GM21717 (cell line): Measurements from ENCODE around the gene PAFAH2.

Experiments
- ATAC-seq: cut with Tn5 transposase; IDR thresholded peaks from one replicate; pipeline ENCODE4 v1.9.1; 2021; ENCODE audit warnings: mild to moderate bottlenecking, moderate library complexity; ENCODE audit not compliant: unreplicated experiment

Gene PAFAH2

GRCh38 chr1:26031611-26032220 is 33.9 kb upstream of the PAFAH2 start:
- no peak for ATAC-seq

DNA sequence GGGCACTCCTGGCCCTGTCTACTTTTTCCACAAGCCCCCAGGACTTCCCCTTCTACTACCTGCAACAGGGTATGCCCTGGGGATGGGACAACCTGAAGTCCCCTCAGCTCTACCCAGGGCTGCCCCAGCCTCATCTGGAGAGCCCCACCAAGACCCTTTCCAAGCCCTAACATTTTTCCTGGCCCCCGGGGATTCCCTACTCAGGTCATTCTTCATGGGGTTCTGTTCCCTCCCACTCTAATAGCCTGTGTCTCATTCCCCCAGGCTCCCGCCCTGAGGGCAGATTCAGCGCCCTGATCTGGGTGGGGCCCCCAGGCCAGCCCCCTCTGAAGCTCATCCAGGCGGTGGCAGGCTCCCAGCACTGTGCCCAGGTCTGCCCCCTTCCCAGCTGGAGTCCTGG is 33.3 kb upstream of the PAFAH2 start:
- ATAC-seq: no peak

GRCh38 chr1:26029864-26030481 is 32.1 kb upstream of the PAFAH2 start:
- no peak for ATAC-seq

GRCh38 chr1:26029054-26029863 is 31.4 kb upstream of the PAFAH2 start:
- no peak for ATAC-seq

GRCh38 chr1:26028490-26028980 is 30.7 kb upstream of the PAFAH2 start:
- no peak for ATAC-seq

DNA sequence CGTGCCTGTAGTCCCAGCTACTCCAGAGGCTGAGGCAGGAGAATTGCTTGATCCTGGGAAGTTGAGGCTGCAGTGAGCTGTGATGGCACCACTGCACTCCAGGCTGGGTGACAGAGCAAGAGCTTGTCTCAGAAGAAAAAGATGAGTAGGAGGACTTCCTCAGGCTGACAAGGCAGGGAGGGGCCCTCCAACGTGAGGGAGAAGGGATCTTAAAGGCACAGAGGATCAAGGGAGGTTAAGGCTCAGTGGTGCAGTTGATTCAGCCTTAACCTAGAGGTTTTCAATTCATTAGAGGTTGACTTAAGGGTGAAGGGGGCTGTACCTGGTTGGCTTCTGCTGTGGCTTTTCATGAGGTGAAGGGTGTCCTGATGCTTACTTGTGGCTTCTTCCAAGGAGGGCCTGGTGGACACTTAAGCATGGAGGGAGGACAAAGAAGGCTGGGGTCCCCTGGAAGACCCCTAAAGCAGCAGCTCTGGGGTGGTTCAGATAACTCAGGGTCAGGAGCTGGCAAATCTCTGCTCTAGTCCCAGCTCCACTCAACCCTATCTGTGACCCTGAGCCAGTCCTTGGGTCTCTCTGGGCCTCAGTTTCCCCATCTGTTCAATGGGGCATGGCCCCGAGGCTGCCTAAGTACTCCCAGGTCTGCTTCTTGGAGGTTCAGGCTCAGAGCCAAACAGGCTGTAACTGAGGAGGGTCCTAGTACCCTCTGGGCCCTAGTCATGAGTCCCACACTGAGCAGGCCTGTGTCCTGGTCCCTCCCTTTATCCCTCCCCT is 30.0 kb upstream of the PAFAH2 start:
- ATAC-seq: no peak

DNA sequence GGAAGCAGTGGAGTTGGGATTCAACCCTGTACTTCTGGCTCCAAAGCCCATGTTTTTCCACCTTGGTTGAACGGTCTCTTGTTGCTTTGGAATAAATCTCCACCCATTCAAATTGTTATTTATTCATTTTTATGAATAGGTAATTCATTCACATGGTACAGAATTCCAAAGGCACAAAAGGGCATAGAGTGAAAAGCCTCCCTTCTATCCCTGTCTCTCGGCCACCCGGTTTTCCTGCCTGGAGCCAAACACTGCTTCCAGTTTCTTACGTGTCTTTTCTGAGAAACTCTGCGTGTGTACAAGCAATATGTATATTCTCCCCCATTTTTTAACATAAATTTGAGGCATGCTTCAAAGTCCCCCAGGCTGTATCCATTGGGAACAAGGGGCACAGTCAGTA is 27.7 kb upstream of the PAFAH2 start:
- no peak for ATAC-seq

GRCh38 chr1:26025060-26025459 is 27.2 kb upstream of the PAFAH2 start:
- ATAC-seq: no peak

DNA sequence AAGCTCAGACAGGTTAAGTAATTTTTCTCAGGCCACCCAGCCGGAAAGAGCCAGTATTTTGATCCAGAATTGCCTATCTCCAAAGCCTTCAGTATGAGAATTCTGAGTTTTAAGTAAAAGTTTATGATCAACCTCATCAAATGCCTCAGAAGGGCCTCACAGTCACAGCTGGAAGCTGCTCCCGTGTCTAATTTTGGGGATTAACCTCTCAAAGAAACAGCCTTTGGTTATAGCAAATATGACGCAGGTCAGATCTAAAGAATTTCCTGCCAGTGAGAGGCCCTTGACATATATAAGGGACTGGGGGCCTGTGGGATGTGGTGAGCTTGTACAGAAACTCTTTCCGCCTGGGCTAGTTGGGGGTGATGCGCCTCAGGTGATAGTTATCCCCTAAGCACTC is 26.0 kb upstream of the PAFAH2 start:
- no peak for ATAC-seq

DNA sequence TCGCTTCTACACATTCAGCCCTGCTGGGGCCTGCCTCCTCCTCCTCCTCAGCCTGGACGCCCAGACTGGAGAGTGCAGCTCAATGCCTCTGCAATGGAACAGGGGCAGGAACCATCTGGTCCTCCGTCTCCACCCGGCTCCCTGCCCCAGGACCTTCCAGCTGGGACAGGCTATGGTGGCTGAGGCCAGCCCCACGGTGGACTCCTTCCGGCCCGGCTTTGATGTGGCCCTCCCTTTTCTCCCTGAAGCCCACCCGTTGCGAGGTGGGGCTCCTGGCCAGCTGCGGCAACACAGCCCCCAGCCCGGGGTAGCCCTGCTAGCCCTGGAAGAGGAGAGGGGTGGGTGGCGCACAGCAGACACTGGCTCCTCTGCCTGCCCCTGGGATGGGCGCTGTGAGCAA is 25.1 kb upstream of the PAFAH2 start:
- no peak for ATAC-seq

DNA sequence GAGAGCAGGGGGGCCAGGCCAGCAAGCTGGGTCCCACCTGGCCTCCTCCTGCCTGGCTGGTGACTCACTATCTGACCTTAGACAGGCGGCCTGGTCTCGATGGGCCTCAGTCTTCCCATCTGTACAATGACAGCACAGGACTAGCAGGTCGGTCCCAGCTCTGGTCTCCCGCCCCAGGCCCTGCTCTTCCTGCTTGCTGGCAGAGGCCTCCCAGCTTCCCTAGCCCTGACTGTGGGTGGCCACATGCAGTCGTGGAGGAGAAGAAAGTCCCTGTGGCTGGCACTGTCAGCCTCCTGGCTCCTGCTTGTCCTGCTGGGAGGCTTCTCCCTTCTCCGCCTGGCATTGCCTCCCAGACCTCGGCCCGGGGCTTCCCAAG is 24.5 kb upstream of the PAFAH2 start:
- no peak for ATAC-seq

GRCh38 chr1:26021647-26022403 is 24.0 kb upstream of the PAFAH2 start, which contains the start of gene EXTL1:
TSS of gene EXTL1 (plus strand) at chr1:26021775. CDS start at chr1:26022647, 872 bp downstream.
- no peak for ATAC-seq

DNA sequence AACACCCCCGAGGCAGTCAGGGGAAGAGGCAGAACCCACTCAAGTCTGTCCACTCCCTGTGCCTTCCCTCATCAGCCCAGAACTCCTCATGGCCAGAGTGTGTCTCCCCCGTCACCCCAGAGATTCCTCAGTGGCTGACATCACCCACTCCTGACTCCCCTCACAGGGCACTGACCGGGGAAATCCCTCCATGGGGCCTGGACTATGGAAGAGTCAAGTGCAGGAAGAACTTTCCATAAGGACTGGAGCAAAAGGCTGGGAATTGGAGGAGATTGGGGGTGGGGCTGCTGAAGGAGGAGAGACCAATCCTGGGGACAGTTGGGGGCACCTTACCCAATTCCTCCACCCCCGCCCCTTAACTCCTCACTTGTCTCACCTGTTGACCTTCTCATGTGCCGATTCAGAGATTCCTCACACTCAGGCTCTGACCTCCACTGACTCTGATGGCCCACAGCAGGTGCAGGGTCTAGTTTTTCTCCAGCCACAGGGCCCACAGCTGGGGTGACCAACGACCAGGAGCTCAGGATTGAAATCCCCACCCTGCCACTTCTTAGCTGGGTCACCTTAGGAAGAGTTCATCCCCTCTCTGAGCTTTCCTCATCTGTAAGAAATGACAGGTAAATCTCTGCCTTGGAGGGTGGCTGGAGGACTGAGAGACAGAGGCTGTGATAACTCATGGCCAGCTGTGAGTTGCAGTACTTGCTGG is 23.2 kb upstream of the PAFAH2 start:
- ATAC-seq: no peak

DNA sequence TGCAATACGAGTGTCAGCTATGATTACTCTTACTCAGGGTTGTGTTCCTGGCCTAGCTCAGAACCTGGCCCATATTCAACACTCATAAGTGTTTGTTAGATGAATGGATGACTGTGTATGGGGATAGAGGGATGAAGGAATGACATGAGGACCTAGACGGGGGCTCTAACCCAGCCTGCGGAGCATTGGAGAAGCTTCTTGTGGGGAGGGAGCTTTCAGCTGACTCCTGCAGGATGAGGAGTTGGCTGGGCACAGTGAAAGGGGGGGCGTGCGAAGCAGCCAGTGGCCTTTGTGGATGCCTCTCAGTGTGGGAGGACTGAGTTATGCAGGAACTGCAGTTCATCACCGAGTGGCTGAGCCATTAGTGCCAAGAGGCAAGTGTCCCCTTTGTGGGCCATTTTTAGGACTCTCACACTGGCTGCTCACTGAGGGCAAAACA is 22.5 kb upstream of the PAFAH2 start:
- no peak for ATAC-seq

GRCh38 chr1:26019641-26020315 is 21.9 kb upstream of the PAFAH2 start:
- no peak for ATAC-seq

GRCh38 chr1:26017606-26018005 is 19.7 kb upstream of the PAFAH2 start:
- no peak for ATAC-seq

- no peak for ATAC-seq
Measured at GRCh38 chr1:26016953-26017545, 19.2 kb upstream of the PAFAH2 start.

DNA sequence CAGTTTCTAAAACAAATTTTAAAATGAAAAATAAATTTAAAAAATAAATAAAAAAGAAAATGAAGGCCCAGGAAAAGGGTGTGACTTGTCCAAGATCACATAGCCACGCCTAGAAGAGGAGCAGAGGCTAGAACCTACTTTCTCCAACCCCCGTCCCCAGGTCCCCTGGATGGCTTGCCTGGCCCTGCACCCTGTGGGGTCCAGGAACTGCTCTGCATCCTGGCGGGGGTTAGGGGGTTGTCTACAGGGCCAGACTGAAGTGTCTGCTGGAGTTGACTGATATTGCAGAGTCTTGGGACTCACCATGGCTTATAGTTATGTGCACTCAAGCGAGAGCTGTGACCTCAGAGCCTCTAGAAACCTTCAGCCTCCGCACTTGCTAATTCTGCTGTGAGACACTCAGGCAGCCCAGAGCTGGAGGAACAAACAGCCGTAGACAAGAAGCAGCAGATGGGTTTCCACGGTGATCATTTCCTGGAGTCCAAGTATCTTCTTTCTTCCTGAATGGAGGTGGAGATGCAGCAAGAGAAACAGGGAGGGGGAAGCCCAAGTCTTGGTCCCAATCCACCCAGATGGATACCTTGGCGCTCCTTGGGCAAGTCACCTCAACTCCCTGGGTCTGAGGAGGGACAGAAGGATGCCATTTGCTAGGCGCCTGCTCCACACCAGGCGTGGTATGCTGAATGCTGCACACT is 18.5 kb upstream of the PAFAH2 start:
- no peak for ATAC-seq
